CD4-positive, CD25-positive, alpha-beta regulatory T cell (primary cell): Measurements from ENCODE around the gene MYOCOS. TPM values are rescaled to one million over a fixed set of nuclear protein-coding genes. Genes with fewer than 3 reads are reported as not detected.
A peak's percentile ranks its signal among the peaks of the same experiment; 100 is the strongest.

ENCODE experiments used
- ATAC-seq, 2 donors: fragments of 150-1000 bp; cut with Tn5 transposase; one replicate each; pipeline ENCODE4 v1.10.0; 2021; ENCODE audit warnings: low read depth in 2 of 2, moderate number of reproducible peaks in 2 of 2, moderate library complexity in 1 of 2
- DNase-seq, 3 donors: peaks; one replicate each; pipeline versions ENCODE4 v3.0.0 to v3.0.0-alpha.2; 2012 to 2022; ENCODE audit warnings: mixed read lengths in 1 of 3
- H3K27ac ChIP-seq: one replicate; pipeline ENCODE4 v1.7.0; 2013; ENCODE audit warnings: mild to moderate bottlenecking, low read length; ENCODE audit not compliant: insufficient read depth, poor library complexity, severe bottlenecking
- H3K27me3 ChIP-seq: one replicate; pipeline ENCODE4 v1.7.0; 2013; ENCODE audit warnings: low read length; ENCODE audit not compliant: control insufficient read depth, insufficient read depth
- H3K36me3 ChIP-seq: one replicate; pipeline ENCODE4 v1.7.0; 2013; ENCODE audit warnings: mild to moderate bottlenecking, low read length, moderate library complexity; ENCODE audit not compliant: control insufficient read depth, insufficient read depth
- H3K4me1 ChIP-seq: 2 replicates; pipeline ENCODE4 v1.7.0; 2013; ENCODE audit warnings: mild to moderate bottlenecking, low read length; ENCODE audit not compliant: insufficient read depth, control insufficient read depth, poor library complexity, severe bottlenecking
- H3K4me3 ChIP-seq: one replicate; pipeline ENCODE4 v1.7.0; 2013; ENCODE audit warnings: low read depth, mild to moderate bottlenecking, low read length, moderate library complexity
- H3K9me3 ChIP-seq, 2 experiments: 1 replicate in 1 of 2; 2 replicates in 1 of 2; pipeline ENCODE4 v1.7.0; 2013; ENCODE audit warnings: low read length in 2 of 2, mild to moderate bottlenecking in 1 of 2, moderate library complexity in 1 of 2; ENCODE audit not compliant: control insufficient read depth in 2 of 2
- H3K27ac Mint-ChIP-seq, 3 donors: one replicate each; pipeline ENCODE4 v1.8.0; 2020 to 2022; ENCODE audit warnings: mild to moderate bottlenecking in 3 of 3, mixed read lengths in 3 of 3, moderate library complexity in 2 of 3
- H3K27me3 Mint-ChIP-seq: one replicate; pipeline ENCODE4 v1.8.0; 2022; ENCODE audit warnings: mild to moderate bottlenecking, mixed read lengths
- H3K36me3 Mint-ChIP-seq: one replicate; pipeline ENCODE4 v1.8.0; 2020; ENCODE audit warnings: mixed read lengths
- H3K4me1 Mint-ChIP-seq, 4 donors: one replicate each; pipeline ENCODE4 v1.8.0; 2020 to 2022; ENCODE audit warnings: mixed read lengths in 4 of 4, mild to moderate bottlenecking in 1 of 4
- H3K4me3 Mint-ChIP-seq, 4 donors: one replicate each; pipeline ENCODE4 v1.8.0; 2020 to 2022; ENCODE audit warnings: mild to moderate bottlenecking in 4 of 4, mixed read lengths in 4 of 4, moderate library complexity in 3 of 4
- H3K9me3 Mint-ChIP-seq, 7 donors: one replicate each; pipeline ENCODE4 v1.8.0; 2020 to 2022; ENCODE audit warnings: mixed read lengths in 7 of 7, mild to moderate bottlenecking in 3 of 7, moderate library complexity in 2 of 7
- polyA plus RNA-seq, 4 donors: library from polyadenylated mRNA; unstranded; fragments of 300-500 nt; fragmentation: Illumina TruSeq; gene quantifications; one replicate each; pipeline ENCODE4 v1.2.3, GENCODE V29; 2021
- total RNA-seq: library from RNA; stranded (reverse); gene quantifications from one replicate; pipeline ENCODE4 v1.2.3, GENCODE V29; 2022

Gene MYOCOS
- total and polyA plus RNA-seq, 5 donors from 2014 or later = not detected

DNA sequence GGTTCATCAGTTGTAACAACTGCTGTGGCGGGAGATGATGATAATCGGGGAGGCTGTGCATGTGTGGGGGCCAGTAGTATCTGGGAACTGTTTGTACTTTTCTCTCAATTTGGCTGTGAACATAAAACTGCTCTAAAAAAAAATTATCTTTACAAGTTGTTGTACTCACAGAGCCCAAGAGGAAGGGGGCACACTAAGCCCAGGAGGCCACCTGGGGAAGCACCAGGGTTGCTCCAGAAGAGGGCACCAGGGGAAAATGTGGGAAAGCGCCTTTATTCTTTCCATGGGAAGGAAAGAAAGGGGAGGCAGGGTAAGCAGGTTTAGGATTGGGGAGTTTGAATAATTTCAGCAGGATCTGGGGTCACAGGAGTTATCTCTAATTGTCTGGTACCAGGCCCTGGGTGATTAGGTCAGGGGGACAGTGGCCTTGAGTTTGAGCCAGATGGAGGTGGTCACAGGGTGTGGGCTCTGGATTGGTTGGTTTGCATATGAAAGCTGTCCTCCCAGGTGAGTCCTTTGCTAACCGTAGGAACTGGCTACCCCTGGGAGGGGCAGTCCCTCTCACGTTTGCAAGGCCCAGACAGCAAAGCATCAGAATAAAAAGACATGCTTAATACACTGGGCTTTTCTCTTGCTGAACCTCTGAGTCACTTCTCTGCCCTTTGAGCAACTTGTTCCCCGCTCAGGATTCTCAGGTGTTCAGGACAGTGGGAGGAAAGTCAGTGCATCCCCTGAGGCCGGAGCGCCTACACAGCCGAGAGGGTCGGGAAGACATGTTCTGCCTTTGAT is 19.2 kb downstream of the MYOCOS start:
- H3K27me3 ChIP-seq = no peaks in the 10 kb centered on the region
- H3K27ac ChIP-seq = no peak overlapping the region
- Mint-ChIP-seq H3K27me3 (peaks cover 15% of the 10 kb centered on the region), H3K4me1 (peaks cover 0 to 6% (median 3%) of the 10 kb centered on the region in 4 donors), H3K9me3 (peaks cover 0 to 1% (median 0%) of the 10 kb centered on the region in 7 donors), H3K36me3 (no peaks in the 10 kb centered on the region), H3K4me3 (no peak overlapping the region), H3K27ac (no peak overlapping the region)
- no peak overlapping the region for H3K4me3 ChIP-seq
- DNase-seq = no peak
- peaks cover 4% of the 10 kb centered on the region for H3K4me1 ChIP-seq
- H3K36me3 ChIP-seq = no peaks in the 10 kb centered on the region
- no peak for ATAC-seq
- H3K9me3 ChIP-seq = no peaks in the 10 kb centered on the region

DNA sequence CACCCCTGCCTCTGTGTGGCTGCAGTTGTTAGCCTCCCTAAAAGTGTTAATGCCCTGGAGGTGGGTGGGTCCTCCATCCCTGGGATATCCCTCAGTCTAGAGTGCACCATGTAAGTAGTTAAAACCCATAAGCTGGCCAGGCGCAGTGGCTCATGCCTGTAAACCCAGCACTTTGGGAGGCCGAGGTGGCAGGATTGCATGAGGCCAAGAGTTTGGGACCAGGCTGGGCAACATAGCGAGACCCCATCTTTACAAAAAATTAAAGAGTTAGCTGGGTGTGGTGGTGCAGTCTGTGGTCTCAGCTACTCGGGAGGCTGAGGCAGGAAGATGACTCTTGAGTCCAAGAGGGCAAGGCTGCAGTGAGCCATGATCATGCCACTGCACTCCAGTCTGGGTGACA is 20.2 kb downstream of the MYOCOS start:
- peaks cover 0 to 1% (median 0%) of the 10 kb centered on the region in 7 donors for H3K9me3 Mint-ChIP-seq
- H3K4me3 Mint-ChIP-seq = no peak overlapping the region
- H3K36me3 Mint-ChIP-seq = no peaks in the 10 kb centered on the region
- Histone ChIP-seq H3K36me3 (no peaks in the 10 kb centered on the region), H3K4me1 (peaks cover 4% of the 10 kb centered on the region), H3K27ac (no peak overlapping the region), H3K9me3 (no peaks in the 10 kb centered on the region), H3K4me3 (no peak overlapping the region), H3K27me3 (no peaks in the 10 kb centered on the region)
- H3K27ac Mint-ChIP-seq = no peak overlapping the region
- peaks cover 0 to 6% (median 3%) of the 10 kb centered on the region in 4 donors for H3K4me1 Mint-ChIP-seq
- no peak for ATAC-seq
- H3K27me3 Mint-ChIP-seq = peaks cover 11% of the 10 kb centered on the region
- DNase-seq = no peak

DNA sequence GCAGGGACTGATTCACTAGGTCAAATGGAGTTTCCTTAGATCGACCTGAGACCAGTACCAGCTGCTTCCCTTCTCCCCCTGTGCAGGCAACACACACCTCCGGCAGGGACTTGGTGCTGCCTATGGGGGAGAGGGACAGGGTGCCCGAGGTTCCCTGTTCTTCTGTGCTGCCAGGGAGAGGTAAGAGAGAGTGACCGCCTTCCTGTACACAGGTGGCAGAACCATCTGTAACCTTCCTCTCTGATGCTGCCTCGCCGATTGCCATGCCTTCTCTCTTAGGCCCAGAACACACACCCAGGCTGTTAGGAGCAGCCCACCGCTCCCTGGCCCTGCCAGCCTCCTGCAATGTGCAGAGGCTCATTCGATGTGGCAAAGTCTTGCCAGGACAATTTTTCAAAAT is 21.1 kb downstream of the MYOCOS start:
- no peaks in the 10 kb centered on the region for H3K36me3 ChIP-seq
- Mint-ChIP-seq H3K4me1 (peaks cover 0 to 6% (median 3%) of the 10 kb centered on the region in 4 donors), H3K27me3 (peaks cover 11% of the 10 kb centered on the region), H3K9me3 (peaks cover 0 to 1% (median 0%) of the 10 kb centered on the region in 7 donors), H3K36me3 (no peaks in the 10 kb centered on the region), H3K27ac (no peak overlapping the region), H3K4me3 (no peak overlapping the region)
- no peaks in the 10 kb centered on the region for H3K27me3 ChIP-seq
- no peaks in the 10 kb centered on the region for H3K9me3 ChIP-seq
- H3K4me3 ChIP-seq = no peak overlapping the region
- H3K27ac ChIP-seq = no peak overlapping the region
- ATAC-seq = no peak
- DNase-seq = no peak
- H3K4me1 ChIP-seq = peaks cover 4% of the 10 kb centered on the region

DNA sequence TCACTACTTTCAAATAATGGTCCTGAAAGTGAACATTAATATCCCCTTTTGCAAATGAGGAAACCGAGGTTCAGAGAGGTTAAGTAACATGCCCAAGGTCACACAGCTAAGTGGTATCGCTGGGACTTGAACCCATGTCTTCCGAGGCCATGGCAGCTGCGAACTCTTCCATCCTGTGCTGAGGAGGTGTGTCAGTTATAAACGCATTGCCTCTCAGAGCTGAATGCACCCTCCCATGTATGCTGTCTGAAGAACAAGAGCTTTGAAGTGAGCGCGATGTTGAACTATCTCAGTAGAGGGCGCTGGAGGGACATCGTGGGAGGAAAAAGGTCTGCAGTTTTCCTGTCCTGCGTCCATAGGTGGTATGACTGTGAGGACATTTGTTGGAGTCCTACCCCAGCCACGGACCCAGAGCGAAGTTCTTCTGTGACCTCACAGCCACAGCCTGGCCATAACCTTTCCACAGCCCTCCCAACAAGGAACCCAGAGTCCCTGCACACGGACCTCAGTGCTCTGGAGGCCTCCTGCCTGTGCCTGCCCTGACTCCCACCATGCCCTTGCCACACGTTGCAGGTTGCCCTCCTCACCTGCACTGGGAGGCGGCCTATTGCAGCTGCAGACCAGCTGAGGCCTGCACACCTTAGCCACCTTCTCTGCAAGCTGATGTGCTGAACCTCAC is 22.9 kb downstream of the MYOCOS start:
- no peak overlapping the region for H3K4me3 Mint-ChIP-seq
- H3K9me3 ChIP-seq = no peaks in the 10 kb centered on the region
- H3K36me3 ChIP-seq = no peaks in the 10 kb centered on the region
- peak; percentile 19 to 87 (median 51) for DNase-seq
- H3K9me3 Mint-ChIP-seq = peaks cover 0 to 1% (median 0%) of the 10 kb centered on the region in 7 donors
- H3K27ac Mint-ChIP-seq = no peak overlapping the region
- H3K27me3 Mint-ChIP-seq = peaks cover 11% of the 10 kb centered on the region
- peaks cover 0 to 6% (median 3%) of the 10 kb centered on the region in 4 donors for H3K4me1 Mint-ChIP-seq
- no peak overlapping the region for H3K27ac ChIP-seq
- no peaks in the 10 kb centered on the region for H3K36me3 Mint-ChIP-seq
- peak; percentile 81 for ATAC-seq
- peaks cover 4% of the 10 kb centered on the region for H3K4me1 ChIP-seq
- H3K27me3 ChIP-seq = no peaks in the 10 kb centered on the region
- H3K4me3 ChIP-seq = no peak overlapping the region

DNA sequence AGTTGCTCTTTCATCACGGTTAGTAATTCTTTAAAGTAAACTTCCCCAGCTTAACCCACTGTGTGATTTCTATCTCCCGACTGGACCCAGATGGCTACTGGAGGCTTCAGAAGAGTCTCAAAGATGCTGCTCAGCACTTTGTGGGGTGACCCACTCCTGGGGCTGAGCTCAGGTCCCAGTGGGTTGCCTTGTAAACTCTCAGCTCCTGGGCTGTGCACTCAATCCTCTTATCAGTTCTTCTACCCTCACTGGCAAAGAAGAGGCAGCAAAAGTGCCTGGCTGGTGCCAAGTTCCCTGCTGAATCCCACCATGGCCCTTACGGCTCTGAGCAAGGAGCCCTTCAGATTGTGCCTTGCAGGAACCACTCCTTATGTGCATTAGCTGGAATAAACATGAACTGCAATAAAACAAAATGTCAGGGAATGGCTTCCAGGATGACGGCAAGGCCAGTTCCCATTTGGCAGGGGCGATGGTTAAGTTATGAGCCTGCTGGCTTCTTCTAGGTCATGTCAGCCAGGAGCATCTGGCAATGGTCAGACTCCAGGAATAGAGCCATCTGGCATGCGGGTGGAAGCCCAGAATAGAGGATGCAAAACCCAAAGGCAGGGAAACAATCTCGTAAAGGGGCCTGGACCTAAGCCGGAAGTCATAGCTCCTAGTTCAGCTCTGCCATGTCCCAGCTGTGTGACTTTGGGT is 23.7 kb downstream of the MYOCOS start:
- H3K27me3 Mint-ChIP-seq = peaks cover 11% of the 10 kb centered on the region
- H3K4me3 Mint-ChIP-seq = no peak overlapping the region
- H3K36me3 ChIP-seq = no peaks in the 10 kb centered on the region
- H3K36me3 Mint-ChIP-seq = no peaks in the 10 kb centered on the region
- no peak for ATAC-seq
- DNase-seq = no peak
- peaks cover 4% of the 10 kb centered on the region for H3K4me1 ChIP-seq
- peaks cover 0 to 6% (median 3%) of the 10 kb centered on the region in 4 donors for H3K4me1 Mint-ChIP-seq
- no peaks in the 10 kb centered on the region for H3K9me3 ChIP-seq
- no peak overlapping the region for H3K27ac Mint-ChIP-seq
- no peak overlapping the region for H3K27ac ChIP-seq
- H3K27me3 ChIP-seq = peaks cover under 1% of the 10 kb centered on the region
- peaks cover 0 to 1% (median 0%) of the 10 kb centered on the region in 7 donors for H3K9me3 Mint-ChIP-seq
- H3K4me3 ChIP-seq = no peak overlapping the region

DNA sequence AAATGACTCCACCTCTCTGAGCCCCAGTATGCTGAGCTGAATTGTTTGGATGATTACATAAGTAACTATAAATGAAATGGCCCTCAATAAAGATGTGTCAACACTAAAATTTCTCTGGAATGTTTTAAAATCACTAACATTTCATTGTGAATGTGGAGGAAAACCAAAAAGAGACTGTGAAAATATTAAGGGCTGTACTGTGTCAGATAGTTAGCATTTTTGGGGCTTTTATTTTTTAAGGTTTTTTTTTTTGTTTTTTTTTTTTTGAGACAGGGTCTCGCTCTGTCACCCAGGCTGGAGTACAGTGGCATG is 24.2 kb downstream of the MYOCOS start:
- no peaks in the 10 kb centered on the region for H3K9me3 ChIP-seq
- Mint-ChIP-seq H3K27ac (no peak overlapping the region), H3K9me3 (peaks cover 0 to 1% (median 0%) of the 10 kb centered on the region in 7 donors), H3K4me3 (no peak overlapping the region), H3K27me3 (peaks cover 11% of the 10 kb centered on the region), H3K4me1 (peaks cover 0 to 6% (median 3%) of the 10 kb centered on the region in 4 donors), H3K36me3 (no peaks in the 10 kb centered on the region)
- H3K36me3 ChIP-seq = no peaks in the 10 kb centered on the region
- H3K27me3 ChIP-seq = peaks cover 4% of the 10 kb centered on the region
- DNase-seq = no peak
- no peak overlapping the region for H3K4me3 ChIP-seq
- no peak for ATAC-seq
- H3K4me1 ChIP-seq = peaks cover 4% of the 10 kb centered on the region
- H3K27ac ChIP-seq = no peak overlapping the region

DNA sequence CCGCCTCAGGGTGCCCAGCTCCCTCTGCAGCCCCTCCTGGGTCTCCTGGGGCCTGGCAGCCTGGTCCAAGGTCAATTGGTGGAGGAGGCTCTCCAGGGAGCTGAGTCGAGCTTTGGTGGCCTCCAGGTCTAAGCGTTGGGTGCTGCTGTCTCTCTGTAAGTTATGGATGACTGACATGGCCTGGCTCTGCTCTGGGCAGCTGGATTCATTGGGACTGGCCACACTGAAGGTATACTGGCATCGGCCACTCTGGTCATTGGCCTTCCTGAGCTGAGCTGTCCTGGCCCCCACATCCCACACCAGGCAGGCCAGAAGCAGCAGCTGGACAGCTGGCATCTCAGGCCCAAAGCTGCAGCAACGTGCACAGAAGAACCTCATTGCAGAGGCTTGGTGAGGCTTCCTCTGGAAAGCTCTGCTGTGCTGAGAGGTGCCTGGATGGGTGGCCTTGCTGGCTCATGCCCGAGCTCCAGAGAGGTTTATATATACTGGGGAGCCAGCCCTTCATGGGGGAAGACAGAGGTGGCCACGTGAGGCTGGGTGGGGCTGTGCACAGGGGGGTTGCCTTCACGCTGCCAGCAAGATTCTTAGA is 30.3 kb downstream of the MYOCOS start, which contains the start of gene MYOC:
Gene MYOC, minus strand, starts transcription at position 455 of the 589 bp plus-strand sequence. Its CDS starts 77 bp downstream, at position 378.
- Histone ChIP-seq H3K9me3 (no peaks in the 10 kb centered on the region), H3K4me3 (no peak within 1 kb of the TSS), H3K27me3 (peaks cover 7% of the 10 kb centered on the region), H3K27ac (no peak within 1 kb of the TSS), H3K4me1 (peaks cover 4% of the 10 kb centered on the region), H3K36me3 (no peaks in the 10 kb centered on the region)
- Mint-ChIP-seq H3K4me3 (no peak within 1 kb of the TSS), H3K36me3 (no peaks in the 10 kb centered on the region), H3K4me1 (peaks cover 4 to 12% (median 7%) of the 10 kb centered on the region in 4 donors), H3K9me3 (no peaks in the 10 kb centered on the region), H3K27me3 (peaks cover 10% of the 10 kb centered on the region), H3K27ac (no peak within 1 kb of the TSS)
- DNase-seq = no peak
- ATAC-seq = no peak
